Epithelial cell of esophagus (primary cell): Measurements from ENCODE around the gene ATF6.

Experiments used
- DNase-seq: peaks from one replicate; pipeline ENCODE4 v3.0.0; 2010; ENCODE audit warnings: low read depth
- H3K4me3 ChIP-seq: 2 replicates; pipeline ENCODE4 v1.5.1; 2011; ENCODE audit warnings: mild to moderate bottlenecking, low read length, control low read depth
- TF ChIP-seq, protein P1 (sequence below): IDR thresholded peaks from 2 replicates; pipeline ENCODE4 v1.5.1; 2011; ENCODE audit warnings: low read depth, mild to moderate bottlenecking, low read length, control low read depth, inconsistent platforms; ENCODE audit not compliant: insufficient read depth; ENCODE audit errors: missing control alignments

ATF6 gene

DNA sequence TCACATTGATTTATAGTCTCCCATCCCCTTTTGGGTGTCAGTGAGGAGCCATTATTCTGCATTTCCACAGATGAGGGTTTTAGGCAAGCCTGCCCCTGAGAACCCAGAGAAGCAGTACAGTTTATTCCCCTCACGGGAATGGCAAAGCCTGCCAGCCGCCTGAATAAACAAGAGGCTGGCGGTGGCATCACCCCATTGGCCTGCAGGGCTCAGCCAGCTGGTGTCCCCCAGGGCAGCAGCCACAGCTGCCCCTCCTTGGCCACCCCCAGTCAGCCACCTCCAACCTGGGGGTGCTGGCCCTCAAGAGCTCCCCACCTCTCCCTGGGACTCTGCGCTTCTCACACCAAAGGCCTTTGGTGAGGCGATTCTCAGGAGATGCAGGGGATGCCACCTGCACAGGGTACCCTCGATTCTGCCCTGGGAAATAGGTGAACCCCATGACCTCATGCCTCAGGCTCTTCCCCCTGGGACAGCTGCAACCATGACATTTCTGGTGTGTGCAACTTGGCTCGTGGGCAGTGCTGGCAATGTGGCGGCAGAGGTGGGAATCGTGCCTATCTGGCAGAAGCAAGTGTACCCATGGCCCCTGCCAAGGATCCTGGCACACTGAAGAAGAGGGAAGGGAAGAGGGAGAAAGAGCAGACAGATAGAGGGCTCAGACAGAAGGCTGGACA lies 243.5 kb downstream of the ATF6 start:
- TF ChIP-seq, protein P1, sequence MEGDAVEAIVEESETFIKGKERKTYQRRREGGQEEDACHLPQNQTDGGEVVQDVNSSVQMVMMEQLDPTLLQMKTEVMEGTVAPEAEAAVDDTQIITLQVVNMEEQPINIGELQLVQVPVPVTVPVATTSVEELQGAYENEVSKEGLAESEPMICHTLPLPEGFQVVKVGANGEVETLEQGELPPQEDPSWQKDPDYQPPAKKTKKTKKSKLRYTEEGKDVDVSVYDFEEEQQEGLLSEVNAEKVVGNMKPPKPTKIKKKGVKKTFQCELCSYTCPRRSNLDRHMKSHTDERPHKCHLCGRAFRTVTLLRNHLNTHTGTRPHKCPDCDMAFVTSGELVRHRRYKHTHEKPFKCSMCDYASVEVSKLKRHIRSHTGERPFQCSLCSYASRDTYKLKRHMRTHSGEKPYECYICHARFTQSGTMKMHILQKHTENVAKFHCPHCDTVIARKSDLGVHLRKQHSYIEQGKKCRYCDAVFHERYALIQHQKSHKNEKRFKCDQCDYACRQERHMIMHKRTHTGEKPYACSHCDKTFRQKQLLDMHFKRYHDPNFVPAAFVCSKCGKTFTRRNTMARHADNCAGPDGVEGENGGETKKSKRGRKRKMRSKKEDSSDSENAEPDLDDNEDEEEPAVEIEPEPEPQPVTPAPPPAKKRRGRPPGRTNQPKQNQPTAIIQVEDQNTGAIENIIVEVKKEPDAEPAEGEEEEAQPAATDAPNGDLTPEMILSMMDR = no peak
- H3K4me3 ChIP-seq = no peak overlapping the region
- no peak for DNase-seq

DNA sequence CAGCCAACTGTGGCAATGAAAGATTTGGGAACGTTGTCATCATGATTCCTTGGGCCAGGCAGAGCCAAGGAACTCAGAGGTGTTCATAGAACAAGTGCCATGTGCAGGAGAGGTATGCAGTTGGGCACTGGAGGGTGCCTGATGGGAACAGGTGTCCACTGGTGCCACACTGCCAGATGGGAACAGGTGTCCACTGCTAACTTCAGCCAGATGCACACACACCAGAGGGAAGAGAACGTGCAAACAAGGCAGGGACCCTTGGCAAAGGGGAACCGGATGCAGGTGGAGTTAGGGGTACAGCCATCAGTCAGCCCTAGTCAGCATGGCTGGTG lies 244.0 kb downstream of the ATF6 start:
- H3K4me3 ChIP-seq = no peak overlapping the region
- no peak for DNase-seq
- TF ChIP-seq, protein P1 = no peak

DNA sequence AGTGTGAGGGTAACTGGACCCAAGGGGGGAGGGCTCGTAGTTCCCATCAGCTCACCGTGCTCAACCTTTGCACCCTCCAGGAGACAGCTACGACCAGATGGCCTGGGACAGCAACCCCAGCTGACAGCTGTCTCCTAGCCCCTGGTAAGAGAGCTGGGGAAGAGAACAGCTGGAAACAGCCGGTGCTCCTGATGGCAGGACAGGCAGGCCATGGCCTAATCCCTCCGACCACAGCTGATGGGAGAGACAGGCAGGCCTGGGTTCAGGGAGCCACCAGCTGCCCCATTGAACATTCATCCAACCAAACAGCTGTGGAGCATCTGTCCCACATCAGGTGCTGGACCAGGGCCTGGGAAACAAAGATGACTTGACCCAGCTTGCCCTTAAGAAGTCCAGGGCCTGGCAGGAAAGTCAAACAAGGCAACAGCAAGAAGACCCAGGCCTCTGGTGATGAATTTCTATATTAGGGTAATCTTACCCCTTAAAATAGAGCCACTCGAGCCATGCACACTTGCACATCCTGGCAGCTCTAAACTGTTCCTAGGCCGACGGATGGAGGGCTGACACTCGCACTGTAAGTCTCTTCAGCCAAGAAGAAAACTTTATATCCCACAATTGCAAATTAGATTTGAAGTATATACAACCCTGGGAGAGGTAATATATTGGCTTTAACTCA lies 245.4 kb downstream of the ATF6 start:
- no peak overlapping the region for H3K4me3 ChIP-seq
- no peak for DNase-seq
- TF ChIP-seq, protein P1 = no peak

DNA sequence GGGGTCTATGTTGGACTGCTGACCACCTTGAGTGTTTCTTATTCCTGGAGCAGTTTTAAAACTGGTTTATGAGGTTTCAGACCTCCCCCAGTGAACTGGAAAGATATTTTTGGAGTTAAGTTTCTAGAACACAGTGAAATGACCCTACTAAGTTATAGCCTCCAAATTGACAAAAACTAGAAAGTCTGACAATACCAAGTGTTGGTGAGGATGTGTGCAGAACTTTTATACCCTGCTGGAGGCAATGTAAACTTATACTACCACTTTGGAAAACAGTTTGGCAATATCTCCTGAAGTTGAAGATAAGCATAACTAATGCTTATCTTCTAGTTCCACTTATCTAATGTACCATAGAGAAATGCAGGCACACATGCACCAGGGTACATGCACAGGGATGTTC lies 247.2 kb downstream of the ATF6 start:
- H3K4me3 ChIP-seq = no peak overlapping the region
- DNase-seq = no peak
- TF ChIP-seq, protein P1 = no peak
